HG03095 (cell line): ENCODE results near the gene DNAJB8.

ENCODE experiments used
- ATAC-seq: cut with Tn5 transposase; IDR thresholded peaks from one replicate; pipeline ENCODE4 v1.9.1; 2021; ENCODE audit warnings: moderate library complexity; ENCODE audit not compliant: unreplicated experiment

The DNAJB8 gene

GRCh38 chr3:128484404-128485281 lies 18.0 kb upstream of the DNAJB8 start:
- no peak for ATAC-seq

DNA sequence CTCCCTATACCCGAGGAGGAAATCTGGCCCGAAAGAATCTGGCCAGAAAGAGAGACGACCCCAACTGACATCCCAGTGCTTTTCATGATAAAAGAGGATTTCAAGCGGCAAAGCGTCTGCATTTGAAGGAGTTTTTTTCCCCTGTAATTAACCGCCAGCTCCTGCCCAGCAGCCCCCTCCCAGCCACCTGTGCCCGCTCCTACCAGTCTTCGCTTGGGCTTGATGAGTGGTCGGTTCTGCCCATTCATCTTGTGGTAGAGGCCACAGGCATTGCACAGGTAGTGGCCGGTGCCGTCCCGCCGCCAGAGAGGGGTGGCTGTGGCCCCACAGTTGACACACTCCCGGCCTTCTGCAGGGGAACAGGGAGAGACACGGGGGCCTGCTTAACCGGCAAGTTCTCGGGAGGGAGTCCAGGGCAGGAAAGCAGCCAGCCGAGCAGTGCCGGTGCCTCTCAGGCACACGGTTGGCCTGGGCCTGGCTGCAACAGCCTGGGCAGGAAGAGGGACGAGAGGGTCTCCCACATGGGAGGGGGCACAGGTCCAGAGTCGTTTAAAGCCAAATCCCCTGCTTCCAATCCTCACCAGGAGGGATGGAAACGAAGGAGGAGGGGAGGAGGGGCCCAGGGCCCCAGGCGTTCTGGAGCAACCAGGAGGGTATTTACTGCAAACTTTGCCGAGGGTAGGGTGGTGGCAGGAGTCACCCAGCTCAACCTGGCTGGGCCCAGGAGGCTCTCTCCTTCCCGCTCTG lies 17.1 kb upstream of the DNAJB8 start:
- no peak for ATAC-seq

- ATAC-seq = no peak
Measured at GRCh38 chr3:128482666-128483656, 16.3 kb upstream of the DNAJB8 start.

- ATAC-seq = no peak
Measured at GRCh38 chr3:128482175-128482574, 15.5 kb upstream of the DNAJB8 start.

- no peak for ATAC-seq
Measured at GRCh38 chr3:128481438-128481942, 14.8 kb upstream of the DNAJB8 start.

GRCh38 chr3:128480717-128481437 lies 14.2 kb upstream of the DNAJB8 start:
- no peak for ATAC-seq

DNA sequence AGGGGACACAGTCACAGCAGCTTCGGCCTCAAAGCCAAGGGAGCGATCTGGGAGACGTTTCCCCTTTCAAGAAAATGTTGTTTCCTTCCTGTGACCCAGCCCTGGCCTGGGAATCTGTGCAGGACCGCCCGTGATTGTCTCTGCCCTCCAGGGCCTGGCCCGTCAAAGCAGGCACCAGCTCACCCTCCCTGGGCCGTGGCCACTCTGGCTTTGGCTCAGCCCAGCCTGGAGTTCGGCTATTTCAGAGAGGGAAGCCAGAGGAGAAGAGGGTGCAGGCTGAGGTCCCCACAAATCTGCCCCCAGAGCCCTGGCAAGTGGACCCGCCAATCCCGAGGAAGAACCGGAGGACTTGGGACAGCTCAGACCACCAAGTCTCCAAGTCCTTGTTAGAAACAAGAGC lies 13.6 kb upstream of the DNAJB8 start:
- no peak for ATAC-seq

- ATAC-seq = no peak
Measured at GRCh38 chr3:128479558-128480086, 12.9 kb upstream of the DNAJB8 start.

DNA sequence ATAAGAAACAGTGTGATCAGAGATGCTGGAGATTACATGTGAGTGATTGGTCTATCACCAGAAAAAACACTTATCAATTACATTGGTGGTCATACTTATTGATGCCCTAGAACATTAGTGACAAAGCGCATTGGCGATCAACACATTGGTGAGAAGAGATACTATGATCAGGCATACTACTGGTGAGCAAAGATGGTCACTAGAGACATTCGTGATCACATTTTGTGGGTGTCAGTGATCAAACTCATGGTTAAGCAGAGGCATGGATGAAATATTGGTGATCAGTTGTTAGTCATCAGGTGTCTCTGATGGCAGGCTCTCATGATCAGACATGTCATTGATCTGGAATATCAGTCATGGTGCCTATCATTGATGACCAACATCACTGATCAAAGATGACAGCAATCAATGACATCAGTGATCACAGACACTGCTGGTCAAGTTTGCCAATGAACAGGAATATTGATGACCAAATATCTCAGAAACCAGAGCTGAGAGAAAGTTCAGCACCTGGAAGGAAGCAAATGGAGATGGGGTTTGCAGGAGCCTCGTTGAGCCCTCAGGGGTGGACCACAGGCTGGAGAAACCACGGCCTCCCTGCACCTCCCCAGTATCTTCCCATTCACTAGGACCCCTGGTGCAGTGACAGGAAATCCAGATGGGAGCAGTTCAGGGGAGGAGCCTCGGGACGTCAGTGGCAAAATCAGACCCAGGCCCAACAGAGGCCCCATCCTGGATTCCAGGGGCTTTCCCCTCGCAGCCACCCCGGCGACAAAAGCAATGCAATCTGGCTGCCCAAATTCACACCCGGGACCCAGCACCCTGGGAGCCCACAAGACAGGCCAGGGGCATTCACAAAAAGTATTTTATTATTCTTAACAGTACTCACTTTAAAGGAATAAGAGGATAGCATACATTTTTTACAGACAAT lies 12.2 kb upstream of the DNAJB8 start:
- no peak for ATAC-seq

- no peak for ATAC-seq
Measured at GRCh38 chr3:128476659-128477058, 10.0 kb upstream of the DNAJB8 start.

DNA sequence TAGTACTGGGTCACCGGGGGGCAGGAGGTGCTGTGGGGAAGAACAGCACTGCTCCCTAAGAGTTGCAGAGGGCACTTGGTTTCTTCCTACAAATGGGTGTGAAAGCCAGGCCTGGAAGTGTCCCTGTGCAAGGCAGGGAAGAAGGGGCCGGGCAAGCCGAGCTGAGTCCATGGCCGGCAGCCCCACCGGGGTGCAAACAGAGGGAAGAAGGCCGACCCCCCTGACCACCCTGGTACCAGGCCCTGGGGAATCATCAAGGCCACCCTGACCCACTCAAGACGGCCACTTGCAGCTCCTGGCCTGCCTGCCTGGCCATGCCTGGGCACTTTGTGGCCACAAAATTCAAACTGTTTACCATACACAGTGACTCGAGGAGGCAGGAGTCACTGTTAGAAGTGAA lies 8.7 kb upstream of the DNAJB8 start:
- no peak for ATAC-seq

- no peak for ATAC-seq
Measured at GRCh38 chr3:128473737-128474136, 7.0 kb upstream of the DNAJB8 start.

GRCh38 chr3:128473180-128473519 lies 6.5 kb upstream of the DNAJB8 start:
- ATAC-seq = no peak

- ATAC-seq = no peak
Measured at GRCh38 chr3:128472449-128473179, 5.9 kb upstream of the DNAJB8 start.

DNA sequence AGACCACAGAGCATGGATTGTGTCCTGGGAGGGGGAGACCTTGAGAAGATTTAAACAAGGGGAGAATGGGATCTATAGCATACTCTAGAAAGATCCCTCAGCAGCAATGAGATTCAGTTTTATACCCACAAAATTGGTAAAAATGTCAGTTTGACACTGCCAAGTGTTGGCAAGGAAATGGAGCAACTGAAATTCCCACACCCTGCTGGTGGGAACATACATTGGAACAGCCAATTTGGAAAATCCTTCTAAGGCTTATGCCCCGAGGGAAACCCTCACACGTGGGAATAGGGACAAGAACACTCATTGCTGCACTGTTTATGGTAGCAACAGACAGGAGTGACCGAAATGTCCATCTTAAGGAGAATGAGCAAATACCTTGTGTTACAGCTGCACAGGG lies 5.0 kb upstream of the DNAJB8 start:
- ATAC-seq = no peak

- ATAC-seq = no peak
Measured at GRCh38 chr3:128471110-128471509, 4.4 kb upstream of the DNAJB8 start.

DNA sequence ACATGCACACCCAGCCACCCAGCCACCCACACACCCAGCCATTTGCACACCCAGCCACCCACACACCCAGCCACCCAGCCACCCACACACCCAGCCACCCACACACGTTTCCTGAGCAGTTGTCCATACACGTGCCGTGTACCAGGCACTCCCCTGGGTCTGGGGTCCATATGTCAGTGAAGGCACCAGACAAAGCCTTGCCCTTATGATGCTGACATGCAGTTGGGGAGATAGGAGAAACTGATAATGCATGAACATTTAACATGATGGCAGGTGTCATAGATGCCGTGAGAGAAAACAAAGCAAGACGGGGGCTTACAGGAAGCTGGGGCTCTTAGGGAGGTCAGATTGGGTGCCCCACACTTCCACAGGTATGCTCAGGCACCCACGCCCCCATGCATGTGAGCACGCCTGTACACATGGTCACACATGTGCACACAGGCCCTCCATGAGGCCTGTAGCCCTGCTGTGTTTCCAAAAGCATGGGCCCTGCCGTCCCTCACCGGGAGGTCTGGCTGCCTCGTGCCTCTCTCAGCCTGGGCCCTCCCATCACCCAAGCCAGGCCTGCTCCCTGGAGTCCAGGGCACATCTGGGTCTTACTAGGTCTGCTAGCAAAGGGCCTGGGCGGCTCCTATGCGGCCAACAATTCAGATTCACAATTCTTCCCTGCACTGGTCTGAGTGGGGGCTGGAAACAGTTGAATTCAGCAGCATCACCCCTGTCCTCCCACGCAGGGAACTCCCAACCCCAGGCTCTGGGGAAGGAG lies 3.6 kb upstream of the DNAJB8 start:
- ATAC-seq = no peak

DNA sequence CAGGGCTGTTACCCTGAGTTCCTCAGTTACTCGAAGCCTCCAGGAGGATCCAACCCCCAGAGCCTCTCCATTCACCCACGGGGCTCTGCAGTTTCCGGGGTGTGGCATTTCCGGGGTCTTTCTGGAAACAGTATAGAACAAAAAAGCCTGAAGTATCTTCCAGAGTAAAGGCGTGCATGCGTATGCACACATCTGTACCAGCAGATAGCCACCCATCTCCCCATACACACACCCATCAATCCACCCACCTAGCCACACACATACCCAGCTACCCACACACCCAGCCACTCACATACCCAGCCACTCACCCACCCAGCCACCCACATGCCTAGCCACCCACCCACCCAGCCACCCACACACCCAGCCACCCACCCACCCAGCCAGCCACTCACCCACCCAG lies 2.9 kb upstream of the DNAJB8 start:
- no peak for ATAC-seq
